Duodenal mucosa (tissue), 2 donors: ENCODE results near the gene ARIH2.

ENCODE experiments used
- H3K27ac ChIP-seq: one replicate; pipeline ENCODE4 v1.7.0; 2013; ENCODE audit warnings: low read depth, low read length
- H3K27me3 ChIP-seq, 2 donors: one replicate each; pipeline ENCODE4 v1.7.0; 2013; ENCODE audit warnings: low read length in 2 of 2, control low read depth in 1 of 2; ENCODE audit not compliant: insufficient read depth in 2 of 2, control insufficient read depth in 1 of 2
- H3K36me3 ChIP-seq, 2 donors: one replicate each; pipeline ENCODE4 v1.7.0; 2013; ENCODE audit warnings: low read length in 2 of 2, control low read depth in 1 of 2; ENCODE audit not compliant: insufficient read depth in 2 of 2, control insufficient read depth in 1 of 2
- H3K4me1 ChIP-seq, 2 donors: one replicate each; pipeline ENCODE4 v1.7.0; 2013; ENCODE audit warnings: low read length in 2 of 2, control low read depth in 1 of 2; ENCODE audit not compliant: insufficient read depth in 2 of 2, control insufficient read depth in 1 of 2
- H3K4me3 ChIP-seq, 2 donors: one replicate each; pipeline ENCODE4 v1.7.0; 2013; ENCODE audit warnings: low read length in 2 of 2, low read depth in 1 of 2
- H3K9ac ChIP-seq, 2 donors: one replicate each; pipeline ENCODE4 v1.7.0; 2013; ENCODE audit warnings: low read length in 2 of 2, low read depth in 1 of 2
- H3K9me3 ChIP-seq, 2 donors: one replicate each; pipeline ENCODE4 v1.7.0; 2013; ENCODE audit warnings: low read length in 2 of 2, control low read depth in 1 of 2; ENCODE audit not compliant: control insufficient read depth in 1 of 2

The ARIH2 gene

GRCh38 chr3:48966876-48967361 lies 48.3 kb downstream of the ARIH2 start:
- Histone ChIP-seq H3K36me3 (peaks cover 29 to 64% of the 10 kb centered on the region in 2 donors), H3K9me3 (no peaks in the 10 kb centered on the region), H3K27ac (no peak overlapping the region), H3K4me3 (no peak overlapping the region), H3K4me1 (no peaks in the 10 kb centered on the region), H3K27me3 (no peaks in the 10 kb centered on the region), H3K9ac (no peak overlapping the region)

- Histone ChIP-seq H3K4me3 (no peak overlapping the region), H3K4me1 (no peaks in the 10 kb centered on the region), H3K36me3 (peaks cover 41 to 84% of the 10 kb centered on the region in 2 donors), H3K9me3 (no peaks in the 10 kb centered on the region), H3K9ac (no peak overlapping the region), H3K27ac (no peak overlapping the region), H3K27me3 (no peaks in the 10 kb centered on the region)
Measured at GRCh38 chr3:48970586-48970985, 51.9 kb downstream of the ARIH2 start.

- Histone ChIP-seq H3K9ac (no peak overlapping the region), H3K9me3 (no peaks in the 10 kb centered on the region), H3K27me3 (no peaks in the 10 kb centered on the region), H3K36me3 (peaks cover 38 to 85% of the 10 kb centered on the region in 2 donors), H3K4me1 (no peaks in the 10 kb centered on the region), H3K27ac (no peak overlapping the region), H3K4me3 (no peak overlapping the region)
Measured at GRCh38 chr3:48974076-48974864, 55.6 kb downstream of the ARIH2 start.

DNA sequence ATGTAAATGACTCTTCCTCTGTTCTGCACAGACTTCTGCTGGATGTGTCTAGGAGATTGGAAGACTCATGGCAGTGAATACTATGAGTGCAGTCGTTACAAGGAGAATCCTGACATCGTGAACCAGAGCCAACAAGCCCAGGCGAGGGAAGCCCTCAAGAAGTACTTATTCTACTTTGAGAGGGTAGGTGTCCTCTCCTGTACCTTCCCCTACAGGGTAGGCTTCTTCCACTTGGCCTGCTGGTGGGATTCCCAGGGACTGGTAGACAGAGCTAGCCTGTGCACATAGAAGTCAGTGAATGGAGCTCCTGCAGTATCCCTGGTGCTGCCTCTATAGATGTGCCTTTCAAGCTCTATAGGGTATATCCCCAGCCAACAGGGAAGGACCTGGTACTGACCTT lies 60.8 kb downstream of the ARIH2 start:
- no peak overlapping the region for H3K27ac ChIP-seq
- no peaks in the 10 kb centered on the region for H3K4me1 ChIP-seq
- no peak overlapping the region for H3K9ac ChIP-seq
- no peak overlapping the region for H3K4me3 ChIP-seq
- H3K27me3 ChIP-seq: no peaks in the 10 kb centered on the region
- H3K9me3 ChIP-seq: no peaks in the 10 kb centered on the region
- H3K36me3 ChIP-seq: peaks cover 48 to 87% of the 10 kb centered on the region in 2 donors

GRCh38 chr3:48980295-48980694 lies 61.7 kb downstream of the ARIH2 start:
- Histone ChIP-seq H3K36me3 (peaks cover 47 to 87% of the 10 kb centered on the region in 2 donors), H3K4me1 (no peaks in the 10 kb centered on the region), H3K4me3 (no peak overlapping the region), H3K27ac (no peak overlapping the region), H3K9ac (no peak overlapping the region), H3K9me3 (no peaks in the 10 kb centered on the region), H3K27me3 (no peaks in the 10 kb centered on the region)

DNA sequence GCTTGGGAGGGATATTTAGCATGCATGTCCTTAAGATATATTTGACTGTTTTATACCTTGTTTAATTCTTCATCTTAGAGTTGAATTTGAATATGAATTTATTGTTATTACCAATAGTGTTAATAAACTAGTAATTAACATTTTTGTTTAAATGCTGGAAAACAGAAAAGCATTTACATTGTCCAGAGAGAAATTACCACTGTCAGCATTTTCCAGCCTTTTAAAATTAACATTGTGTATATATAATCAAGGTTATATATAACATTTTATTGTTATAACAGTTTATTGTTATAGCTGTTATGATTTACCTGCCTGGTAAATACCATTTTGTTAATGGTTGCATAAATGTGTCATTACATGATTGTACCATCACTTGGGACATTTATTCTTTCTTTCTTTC lies 63.4 kb downstream of the ARIH2 start:
- no peaks in the 10 kb centered on the region for H3K9me3 ChIP-seq
- H3K27me3 ChIP-seq: no peaks in the 10 kb centered on the region
- no peak overlapping the region for H3K4me3 ChIP-seq
- no peak overlapping the region for H3K27ac ChIP-seq
- no peaks in the 10 kb centered on the region for H3K4me1 ChIP-seq
- peaks cover 46 to 82% of the 10 kb centered on the region in 2 donors for H3K36me3 ChIP-seq
- no peak overlapping the region for H3K9ac ChIP-seq

GRCh38 chr3:48982686-48983085 lies 64.0 kb downstream of the ARIH2 start:
- Histone ChIP-seq H3K36me3 (peaks cover 41 to 77% of the 10 kb centered on the region in 2 donors), H3K27me3 (no peaks in the 10 kb centered on the region), H3K4me3 (no peak overlapping the region), H3K9me3 (no peaks in the 10 kb centered on the region), H3K4me1 (no peaks in the 10 kb centered on the region), H3K9ac (no peak overlapping the region), H3K27ac (no peak overlapping the region)

- H3K27me3 ChIP-seq: no peaks in the 10 kb centered on the region
- H3K9ac ChIP-seq: no peak overlapping the region
- H3K36me3 ChIP-seq: peaks cover 40 to 73% of the 10 kb centered on the region in 2 donors
- H3K9me3 ChIP-seq: no peaks in the 10 kb centered on the region
- no peak overlapping the region for H3K4me3 ChIP-seq
- no peaks in the 10 kb centered on the region for H3K4me1 ChIP-seq
- H3K27ac ChIP-seq: no peak overlapping the region
Measured at GRCh38 chr3:48983096-48983495, 64.5 kb downstream of the ARIH2 start.

- H3K27ac ChIP-seq: no peak overlapping the region
- H3K27me3 ChIP-seq: no peaks in the 10 kb centered on the region
- no peak overlapping the region for H3K4me3 ChIP-seq
- H3K9me3 ChIP-seq: no peaks in the 10 kb centered on the region
- H3K9ac ChIP-seq: no peak overlapping the region
- peaks cover 32 to 64% of the 10 kb centered on the region in 2 donors for H3K36me3 ChIP-seq
- peaks cover 8% of the 10 kb centered on the region in 2 donors for H3K4me1 ChIP-seq
Measured at GRCh38 chr3:48984663-48985062, 66.0 kb downstream of the ARIH2 start.

DNA sequence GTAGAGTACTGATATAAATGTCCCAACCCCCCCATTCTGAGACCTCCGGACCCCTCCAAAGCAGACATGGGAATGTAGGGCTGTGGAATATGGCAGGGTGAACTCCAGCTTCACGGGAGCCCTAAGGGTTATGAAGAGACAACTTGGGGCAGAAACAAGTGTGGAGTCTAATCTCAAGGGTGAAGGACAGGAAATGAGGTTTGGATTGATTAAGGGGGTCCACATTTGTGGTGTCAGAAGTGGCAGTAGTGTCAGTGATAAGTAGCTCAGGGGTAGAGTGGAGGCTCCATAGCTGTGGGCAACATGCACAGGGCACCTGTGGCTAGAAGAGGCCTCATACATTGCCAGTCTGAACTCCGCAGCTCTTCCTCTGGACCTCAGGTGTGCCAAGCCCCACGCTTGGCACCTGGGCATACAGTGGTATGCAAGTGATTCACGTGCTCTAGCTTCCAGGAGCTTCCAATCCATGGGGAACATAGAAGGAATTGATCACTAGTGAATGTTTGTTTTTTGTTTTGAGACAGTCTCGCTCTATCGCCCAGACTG lies 67.3 kb downstream of the ARIH2 start:
- no peak overlapping the region for H3K27ac ChIP-seq
- H3K36me3 ChIP-seq: peaks cover 24 to 52% of the 10 kb centered on the region in 2 donors
- peaks cover 8 to 12% of the 10 kb centered on the region in 2 donors for H3K4me1 ChIP-seq
- H3K9me3 ChIP-seq: no peaks in the 10 kb centered on the region
- H3K4me3 ChIP-seq: no peak overlapping the region
- H3K9ac ChIP-seq: no peak overlapping the region
- no peaks in the 10 kb centered on the region for H3K27me3 ChIP-seq
